Left lung (tissue), 10 donors: ENCODE measurements around the gene OLIG2. TPM values are rescaled to one million over a fixed set of nuclear protein-coding genes. Genes with fewer than 3 reads are reported as not detected.

Experiments
- ATAC-seq: fragments of 200-7000 bp; cut with Tn5 transposase; one replicate; pipeline ENCODE4 v1.9.1; 2020; ENCODE audit warnings: moderate library complexity
- DNase-seq, 4 donors: peaks; one replicate each; pipeline ENCODE4 v3.0.0-alpha.2; 2013 to 2020
- H3K27ac ChIP-seq, 2 donors: fragments of 200-600 bp; sonication (generic) in 1 of 2; one replicate each; pipeline versions ENCODE4 v1.5.0 to v1.8.0; 2020 to 2021
- H3K27me3 ChIP-seq, 2 donors: fragments of 200-600 bp; sonication (generic) in 1 of 2; one replicate each; pipeline versions ENCODE4 v1.5.0 to v1.8.0; 2020 to 2021
- H3K36me3 ChIP-seq, 2 donors: fragments of 200-600 bp; sonication (generic) in 1 of 2; one replicate each; pipeline versions ENCODE4 v1.5.0 to v1.8.0; 2020 to 2021
- H3K4me1 ChIP-seq, 2 donors: fragments of 200-600 bp; one replicate each; pipeline ENCODE4 v1.8.0; 2021
- H3K4me3 ChIP-seq, 2 donors: fragments of 200-600 bp; sonication (generic) in 1 of 2; one replicate each; pipeline versions ENCODE4 v1.5.0 to v1.8.0; 2020 to 2021; ENCODE audit warnings: mild to moderate bottlenecking in 1 of 2
- H3K9me3 ChIP-seq, 2 donors: fragments of 200-600 bp; sonication (generic) in 1 of 2; one replicate each; pipeline versions ENCODE4 v1.5.0 to v1.8.0; 2020 to 2021
- intact Hi-C, 2 donors: fragments of 100-400 bp; cut with DNase I; formaldehyde crosslinking; loops; one replicate each; pipeline versions ENCODE4 v1.11.2 to v1.14.2; 2022
- polyA plus RNA-seq, 6 donors: library from polyadenylated mRNA; unstranded; fragments of 120-200 nt; gene quantifications; one replicate each; pipeline ENCODE4 v1.2.1, GENCODE V29; 2013; ENCODE audit not compliant: insufficient read length in 6 of 6
- total RNA-seq, 2 donors: library from RNA; stranded (reverse); fragmentation: NEBNext Ultra II Directional; extraction: Animal tissue kit (Norgen Biotek cat#: 25700); gene quantifications; one replicate each; pipeline ENCODE4 v1.2.1, GENCODE V29; 2021
- TF ChIP-seq, protein P1 (sequence below), 2 donors: fragments of 200-600 bp; sonication (generic) in 1 of 2; IDR thresholded peaks; one replicate each; pipeline versions ENCODE4 v1.5.0 to v1.8.0; 2021; ENCODE audit warnings: antibody characterized with exemption in 2 of 2
- donor health status: DM: no; HTN: yes; CAD: no.
- donor health status: DM: no; HTN: no; CAD: no.

Gene OLIG2
- total and polyA plus RNA-seq, 8 donors, result 0.23 to 0.47 TPM; not detected in 6

GRCh38 chr21:33067457-33067856, 41.7 kb downstream of the OLIG2 start:
- H3K9me3 ChIP-seq, result no peaks in the 10 kb centered on the region
- H3K27ac ChIP-seq, result peak overlapping the region in 1 of 2 donors; percentile 54

GRCh38 chr21:33069243-33069642, 43.5 kb downstream of the OLIG2 start:
- H3K4me1 ChIP-seq, result peaks cover 7 to 64% of the 10 kb centered on the region in 2 donors
- TF ChIP-seq, protein P1, sequence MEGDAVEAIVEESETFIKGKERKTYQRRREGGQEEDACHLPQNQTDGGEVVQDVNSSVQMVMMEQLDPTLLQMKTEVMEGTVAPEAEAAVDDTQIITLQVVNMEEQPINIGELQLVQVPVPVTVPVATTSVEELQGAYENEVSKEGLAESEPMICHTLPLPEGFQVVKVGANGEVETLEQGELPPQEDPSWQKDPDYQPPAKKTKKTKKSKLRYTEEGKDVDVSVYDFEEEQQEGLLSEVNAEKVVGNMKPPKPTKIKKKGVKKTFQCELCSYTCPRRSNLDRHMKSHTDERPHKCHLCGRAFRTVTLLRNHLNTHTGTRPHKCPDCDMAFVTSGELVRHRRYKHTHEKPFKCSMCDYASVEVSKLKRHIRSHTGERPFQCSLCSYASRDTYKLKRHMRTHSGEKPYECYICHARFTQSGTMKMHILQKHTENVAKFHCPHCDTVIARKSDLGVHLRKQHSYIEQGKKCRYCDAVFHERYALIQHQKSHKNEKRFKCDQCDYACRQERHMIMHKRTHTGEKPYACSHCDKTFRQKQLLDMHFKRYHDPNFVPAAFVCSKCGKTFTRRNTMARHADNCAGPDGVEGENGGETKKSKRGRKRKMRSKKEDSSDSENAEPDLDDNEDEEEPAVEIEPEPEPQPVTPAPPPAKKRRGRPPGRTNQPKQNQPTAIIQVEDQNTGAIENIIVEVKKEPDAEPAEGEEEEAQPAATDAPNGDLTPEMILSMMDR (IDR thresholded peaks at IDR 0.05), result no peak
- no peaks in the 10 kb centered on the region for H3K9me3 ChIP-seq
- ATAC-seq (no peak), DNase-seq (no peak)
- no peak overlapping the region for H3K4me3 ChIP-seq
- H3K27me3 ChIP-seq, result peaks cover 70 to 94% of the 10 kb centered on the region in 2 donors
- no peaks in the 10 kb centered on the region for H3K36me3 ChIP-seq
- intact Hi-C loops, result no loop called here
- no peak overlapping the region for H3K27ac ChIP-seq

More at GRCh38 chr21:33067457-33067856, 41.7 kb downstream of the OLIG2 start:
- intact Hi-C loops, result no loop called here
- Histone ChIP-seq H3K4me3 (no peak overlapping the region), H3K27me3 (peaks cover 52 to 94% of the 10 kb centered on the region in 2 donors), H3K4me1 (peaks cover 7 to 77% of the 10 kb centered on the region in 2 donors), H3K36me3 (no peaks in the 10 kb centered on the region)
- ATAC-seq (no peak), DNase-seq (no peak)
- TF ChIP-seq, protein P1 (IDR thresholded peaks at IDR 0.05), result no peak

GRCh38 chr21:33069645-33069993, 43.9 kb downstream of the OLIG2 start:
- peak overlapping the region in 1 of 2 donors; percentile 47 for H3K27ac ChIP-seq
- H3K9me3 ChIP-seq, result no peaks in the 10 kb centered on the region
- TF ChIP-seq, protein P1 (IDR thresholded peaks at IDR 0.05), result no peak
- ATAC-seq (no peak), DNase-seq (no peak)
- H3K4me3 ChIP-seq, result peak overlapping the region in 1 of 2 donors; percentile 50
- H3K36me3 ChIP-seq, result no peaks in the 10 kb centered on the region
- peaks cover 7 to 61% of the 10 kb centered on the region in 2 donors for H3K4me1 ChIP-seq
- peaks cover 73 to 94% of the 10 kb centered on the region in 2 donors for H3K27me3 ChIP-seq
- intact Hi-C loops, result no loop called here

GRCh38 chr21:33069994-33070743, 44.4 kb downstream of the OLIG2 start, which contains the start of gene OLIG1:
Gene OLIG1, plus strand, starts transcription at chr21:33070141. Its CDS starts 106 bp downstream, at chr21:33070247.
- TF ChIP-seq, protein P1 (IDR thresholded peaks at IDR 0.05), result no peak
- intact Hi-C loops, result no loop called here
- Histone ChIP-seq H3K27ac (peak within 1 kb of the TSS in 1 of 2 donors; percentile 47), H3K36me3 (no peaks in the 10 kb centered on the region), H3K4me1 (peaks cover 7 to 58% of the 10 kb centered on the region in 2 donors), H3K4me3 (peak within 1 kb of the TSS; percentile 15 to 50), H3K27me3 (peaks cover 71 to 93% of the 10 kb centered on the region in 2 donors), H3K9me3 (no peaks in the 10 kb centered on the region)
- DNase-seq, result peak; percentile 30 to 94 (median 50)
- ATAC-seq, result peak; percentile 90

- TF ChIP-seq, protein P1 (IDR thresholded peaks at IDR 0.05), result no peak
- peak overlapping the region in 1 of 2 donors; percentile 47 for H3K27ac ChIP-seq
- peaks cover 7 to 58% of the 10 kb centered on the region in 2 donors for H3K4me1 ChIP-seq
- intact Hi-C loops, result no loop called here
- H3K4me3 ChIP-seq, result peak overlapping the region; percentile 15 to 50
- H3K36me3 ChIP-seq, result no peaks in the 10 kb centered on the region
- no peak for ATAC-seq
- H3K9me3 ChIP-seq, result no peaks in the 10 kb centered on the region
- DNase-seq, result peak in 1 of 4 donors; percentile 82
- H3K27me3 ChIP-seq, result peaks cover 71 to 92% of the 10 kb centered on the region in 2 donors
These were observed 44.9 kb downstream of the OLIG2 start for GRCh38 chr21:33070744-33070997.
